AG04450 (cell line): ENCODE measurements around the gene HOXB8. TPM values are rescaled to one million over a fixed set of nuclear protein-coding genes. Genes with fewer than 3 reads are reported as not detected.

Experiments used
- CTCF ChIA-PET: fragments of 300-600, 350-600 bp; formaldehyde crosslinking; extraction: SDS; loops from one replicate; lab custom pipeline; 2022; ENCODE audit warnings: antibody characterized with exemption, inconsistent platforms; lab: Charles Lee
- POLR2A ChIA-PET: fragments of 350-600 bp; formaldehyde crosslinking; extraction: SDS; loops from one replicate; lab custom pipeline; 2021; ENCODE audit warnings: antibody characterized with exemption, inconsistent platforms; lab: Yijun Ruan, JAX
- DNase-seq: peaks from one replicate; pipeline ENCODE4 v3.0.0-alpha.2; 2011; ENCODE audit warnings: low read depth, low spot score
- H3K27ac ChIP-seq: one replicate; pipeline ENCODE4 v1.5.1; 2012; ENCODE audit warnings: low read depth, low read length, control low read depth
- H3K27me3 ChIP-seq: one replicate; pipeline ENCODE4 v1.6.0; 2012; ENCODE audit warnings: low read length; ENCODE audit not compliant: control insufficient read depth, insufficient read depth
- H3K4me3 ChIP-seq: 2 replicates; pipeline ENCODE4 v1.5.1; 2011; ENCODE audit warnings: mild to moderate bottlenecking, low read depth, low read length, control low read depth
- H3K9me3 ChIP-seq: 2 replicates; pipeline ENCODE4 v1.5.1; 2012; ENCODE audit warnings: low read length; ENCODE audit not compliant: control insufficient read depth, insufficient read depth
- CTCF ChIP-seq: IDR thresholded peaks from 2 replicates; pipeline ENCODE4 v1.5.1; 2011; ENCODE audit warnings: low read depth, low read length, control low read depth, inconsistent platforms
- polyA plus RNA-seq: library from polyadenylated mRNA; depleted of rRNA; stranded (reverse); fragments of >200 nt; gene quantifications from 2 replicates; pipeline ENCODE4 v1.2.3, GENCODE V29; 2011

Gene HOXB8
- polyA plus RNA-seq, 1 experiment = 0.97 TPM

- H3K9me3 ChIP-seq = no peaks in the 10 kb centered on the region; the same call in 1 of the 2 replicates
- ChIA-PET POLR2A (no interaction called here), CTCF (interaction anchor here (0.6 to 2.4 kb wide), 2 partner anchors 11 to 23 kb away, joined by 4 to 10 read pairs; no protein-coding TSS in a partner anchor)
- no peak overlapping the region for H3K27ac ChIP-seq
- peaks cover 58% of the 10 kb centered on the region for H3K27me3 ChIP-seq
- H3K4me3 ChIP-seq = no peak overlapping the region
- no peak for TF ChIP-seq CTCF
- no peak for DNase-seq
Measured at GRCh38 chr17:48647963-48648245, 32.8 kb upstream of the HOXB8 start.

DNA sequence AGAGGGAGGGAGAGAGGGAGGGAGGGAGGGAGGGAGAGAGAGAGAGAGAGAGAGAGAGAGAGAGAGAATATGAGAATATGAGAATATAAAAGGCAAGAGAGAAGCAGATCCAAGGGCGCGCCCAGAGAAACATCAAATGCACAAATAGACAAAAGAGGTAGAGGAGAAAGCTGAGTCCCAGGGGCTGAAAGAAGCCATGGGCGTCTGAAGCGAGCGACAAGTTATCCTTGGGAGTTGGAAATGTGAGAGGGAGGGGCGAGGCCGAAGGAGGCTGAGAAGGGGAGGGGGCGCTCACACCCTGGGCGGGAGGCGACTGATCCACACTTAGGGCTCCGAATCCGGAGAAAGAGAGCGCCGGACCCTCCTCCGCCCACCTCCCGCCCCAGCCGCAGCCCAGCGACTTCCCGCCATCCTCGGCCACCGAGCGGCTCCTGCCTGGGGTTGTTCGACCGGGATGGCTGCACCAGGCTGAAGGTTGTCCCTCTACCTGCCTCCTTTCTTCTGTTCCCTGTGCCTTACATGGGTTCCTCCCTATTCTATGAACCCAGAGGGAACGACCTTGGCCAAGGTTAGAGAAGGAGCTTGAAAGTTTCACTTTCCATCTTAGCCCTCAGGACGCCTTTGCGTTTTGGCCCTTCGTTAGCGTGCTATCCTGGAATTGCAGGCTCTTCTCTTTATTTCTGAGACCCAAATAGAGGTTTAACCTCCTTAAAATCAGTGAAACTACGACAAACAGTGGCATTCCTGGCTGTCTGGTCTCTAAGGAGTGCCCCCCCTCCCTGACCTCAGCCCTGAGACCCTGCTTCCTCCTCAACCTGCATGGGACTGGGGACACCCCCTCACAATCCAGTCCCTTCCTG lies 32.2 kb upstream of the HOXB8 start:
- Histone ChIP-seq H3K9me3 (peaks cover 5% of the 10 kb centered on the region; the same call in 1 of the 2 replicates), H3K27ac (no peak overlapping the region), H3K27me3 (peaks cover 64% of the 10 kb centered on the region), H3K4me3 (peak overlapping the region; percentile 50)
- CTCF ChIA-PET = interaction anchor here (0.6 to 2.4 kb wide), 3 partner anchors 11 to 24 kb away, joined by 4 to 10 read pairs (median 5); no protein-coding TSS in a partner anchor
- no peak for DNase-seq
- POLR2A ChIA-PET = no interaction called here
- no peak for TF ChIP-seq CTCF

GRCh38 chr17:48646183-48647102 lies 31.4 kb upstream of the HOXB8 start:
- no peak overlapping the region for H3K4me3 ChIP-seq
- ChIA-PET CTCF (interaction anchor here (0.8 to 2.4 kb wide), 3 partner anchors 13 to 238 kb away, joined by 3 to 10 read pairs (median 5); no protein-coding TSS in a partner anchor), POLR2A (no interaction called here)
- TF ChIP-seq CTCF = no peak
- H3K27me3 ChIP-seq = peaks cover 73% of the 10 kb centered on the region
- no peak overlapping the region for H3K27ac ChIP-seq
- DNase-seq = no peak
- H3K9me3 ChIP-seq = peaks cover 14% of the 10 kb centered on the region; the same call in 1 of the 2 replicates

GRCh38 chr17:48645639-48646182 lies 30.6 kb upstream of the HOXB8 start:
- Histone ChIP-seq H3K4me3 (no peak overlapping the region), H3K27ac (no peak overlapping the region), H3K9me3 (peaks cover 15% of the 10 kb centered on the region; the same call in 1 of the 2 replicates), H3K27me3 (peaks cover 80% of the 10 kb centered on the region)
- ChIA-PET POLR2A (no interaction called here), CTCF (interaction anchor here (1.0 kb wide), 1 partner anchor 239 kb away, joined by 3 read pairs; no protein-coding TSS in a partner anchor)
- no peak for TF ChIP-seq CTCF
- DNase-seq = no peak
